ENCODE data around the gene RMND1.
A peak's percentile ranks its signal among the peaks of the same experiment; 100 is the strongest.

Gene RMND1

GRCh38 chr6:151414641-151415260, 37.2 kb downstream of the RMND1 start:
- no peak for DNase-seq (ENCODE audit: low read depth in 3 of 3)

GRCh38 chr6:151413372-151414145, 38.4 kb downstream of the RMND1 start:
- DNase-seq (ENCODE audit: low read depth in 3 of 3) = peak in 2 of 3 donors; percentile 10 to 18

GRCh38 chr6:151412909-151413308, 39.0 kb downstream of the RMND1 start:
- DNase-seq (ENCODE audit: low read depth in 3 of 3) = no peak

- no peak for DNase-seq (ENCODE audit: low read depth in 3 of 3)
Observed at GRCh38 chr6:151409679-151410078, 42.2 kb downstream of the RMND1 start.

- DNase-seq (ENCODE audit: low read depth in 3 of 3) = no peak
Observed at GRCh38 chr6:151409260-151409659, 42.7 kb downstream of the RMND1 start.

- no peak for DNase-seq (ENCODE audit: low read depth in 3 of 3)
Observed at GRCh38 chr6:151408858-151409257, 43.1 kb downstream of the RMND1 start.

- DNase-seq (ENCODE audit: low read depth in 3 of 3) = no peak
Observed at GRCh38 chr6:151403919-151404308, 48.0 kb downstream of the RMND1 start.

- DNase-seq (ENCODE audit: low read depth in 3 of 3) = no peak
Observed at GRCh38 chr6:151402228-151402627, 49.7 kb downstream of the RMND1 start.

GRCh38 chr6:151400473-151400872, 51.5 kb downstream of the RMND1 start:
- DNase-seq (ENCODE audit: low read depth in 3 of 3) = no peak

- DNase-seq (ENCODE audit: low read depth in 3 of 3) = no peak
Observed at GRCh38 chr6:151399679-151400078, 52.2 kb downstream of the RMND1 start.

- DNase-seq (ENCODE audit: low read depth in 3 of 3) = no peak
Observed at GRCh38 chr6:151393410-151393809, 58.5 kb downstream of the RMND1 start.

GRCh38 chr6:151392427-151392826, 59.5 kb downstream of the RMND1 start:
- no peak for DNase-seq (ENCODE audit: low read depth in 3 of 3)

GRCh38 chr6:151391471-151392413, 60.2 kb downstream of the RMND1 start, which contains the start of gene ZBTB2:
ZBTB2 (minus strand) TSS chr6:151391559; CDS start chr6:151373637, 17,922 bp downstream.
- DNase-seq (ENCODE audit: low read depth in 3 of 3) = peak; percentile 24 to 52 (median 36)

GRCh38 chr6:151390851-151391470, 61.0 kb downstream of the RMND1 start:
- DNase-seq (ENCODE audit: low read depth in 3 of 3) = peak; percentile 54 to 75 (median 65)

GRCh38 chr6:151390276-151390850, 61.6 kb downstream of the RMND1 start:
- peak; percentile 94 to 97 (median 95) for DNase-seq (ENCODE audit: low read depth in 3 of 3)

- DNase-seq (ENCODE audit: low read depth in 3 of 3) = no peak
Observed at GRCh38 chr6:151389618-151390275, 62.2 kb downstream of the RMND1 start.

- no peak for DNase-seq (ENCODE audit: low read depth in 3 of 3)
Observed at GRCh38 chr6:151388997-151389617, 62.8 kb downstream of the RMND1 start.

- DNase-seq (ENCODE audit: low read depth in 3 of 3) = no peak
Observed at GRCh38 chr6:151388236-151388635, 63.7 kb downstream of the RMND1 start.

GRCh38 chr6:151387175-151387970, 64.6 kb downstream of the RMND1 start:
- no peak for DNase-seq (ENCODE audit: low read depth in 3 of 3)

Measured in stimulated activated CD4-positive, alpha-beta T cell treated with anti-CD3 and anti-CD28 coated beads, TNF-alpha, amount 100 ng/mL, for 48 hours (primary cell).